ENCODE results near the gene PSME2.

PSME2 gene

DNA sequence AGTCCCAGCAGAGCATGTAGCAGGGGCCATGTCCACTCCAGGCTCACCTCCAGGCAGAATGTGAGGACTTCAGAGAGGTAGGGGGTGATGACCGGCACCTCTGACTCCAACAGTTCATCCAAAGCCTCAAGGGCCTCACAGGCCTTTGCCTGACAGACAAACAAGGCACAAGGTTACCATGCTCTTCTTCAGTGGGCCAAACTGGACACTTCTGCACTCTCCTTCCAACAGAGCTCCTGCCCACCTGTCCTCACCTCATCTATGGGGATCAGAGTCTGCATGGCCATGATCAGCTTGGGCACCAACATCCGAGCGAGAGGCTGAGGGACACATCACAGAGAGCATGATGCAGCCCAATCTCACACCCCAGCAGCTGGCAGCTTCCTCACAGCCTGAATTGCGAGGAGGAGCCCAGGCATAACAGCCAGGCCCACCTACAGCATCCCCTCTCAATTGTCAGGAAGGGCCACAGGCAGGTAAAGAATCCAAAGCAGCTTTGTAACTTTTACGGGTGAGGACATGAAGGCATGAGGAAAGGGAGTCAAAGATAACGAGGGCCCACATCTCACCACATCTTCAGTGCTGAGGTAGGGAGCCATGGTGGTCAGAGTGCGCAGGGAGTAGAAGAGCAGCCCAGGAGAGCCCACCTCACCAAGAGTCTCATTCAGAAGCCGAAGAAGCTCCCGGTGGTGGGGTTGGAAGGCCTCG, 40.6 kb upstream of the PSME2 start:
- POLR2A ChIA-PET, result interaction anchor here (1.0 to 2.4 kb wide), 2 partner anchors 10 to 40 kb away, joined by 3 to 10 read pairs; partner anchors contain the start of genes PSME2 and RNF31
- CTCF ChIA-PET, result interaction anchor here (5.0 to 7.5 kb wide), 2 partner anchors 26 to 111 kb away, joined by 20 to 60 read pairs; partner anchors contain the start of gene IRF9
- H3K4me3 ChIP-seq (ENCODE audit: low read depth, low read length), result no peak overlapping the region

DNA sequence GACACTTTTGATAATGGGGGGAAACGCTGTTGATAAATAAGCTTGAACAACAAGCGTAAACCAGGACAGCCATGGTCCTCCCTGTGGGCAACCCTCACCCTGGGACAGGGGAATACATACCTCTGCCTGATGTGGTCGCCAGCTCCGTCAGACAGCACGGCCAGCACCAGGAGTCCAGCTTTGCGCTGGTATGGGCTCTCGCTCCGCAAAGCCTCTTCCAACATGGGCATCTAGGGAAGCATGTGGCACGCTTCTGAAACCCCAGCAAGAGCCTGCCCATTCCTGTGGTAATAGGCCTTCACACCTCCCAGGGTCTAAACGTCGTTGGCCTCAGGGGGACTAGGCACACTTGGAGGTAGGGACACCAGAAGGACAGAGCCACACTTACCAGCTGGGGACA, 39.3 kb upstream of the PSME2 start:
- DNase-seq (ENCODE audit: low read depth, low spot score), result no peak
- H3K4me3 ChIP-seq (ENCODE audit: low read depth, low read length), result no peak overlapping the region
- CTCF ChIA-PET, result interaction anchor here (0.6 to 7.5 kb wide), 5 partner anchors 24 to 122 kb away, joined by 3 to 60 read pairs (median 4); partner anchors contain the start of genes CIDEB, EMC9 and IRF9
- POLR2A ChIA-PET, result interaction anchor here (1.0 kb wide), 1 partner anchor 8 kb away, joined by 3 read pairs; no protein-coding TSS in a partner anchor
- TF ChIP-seq, protein P1, sequence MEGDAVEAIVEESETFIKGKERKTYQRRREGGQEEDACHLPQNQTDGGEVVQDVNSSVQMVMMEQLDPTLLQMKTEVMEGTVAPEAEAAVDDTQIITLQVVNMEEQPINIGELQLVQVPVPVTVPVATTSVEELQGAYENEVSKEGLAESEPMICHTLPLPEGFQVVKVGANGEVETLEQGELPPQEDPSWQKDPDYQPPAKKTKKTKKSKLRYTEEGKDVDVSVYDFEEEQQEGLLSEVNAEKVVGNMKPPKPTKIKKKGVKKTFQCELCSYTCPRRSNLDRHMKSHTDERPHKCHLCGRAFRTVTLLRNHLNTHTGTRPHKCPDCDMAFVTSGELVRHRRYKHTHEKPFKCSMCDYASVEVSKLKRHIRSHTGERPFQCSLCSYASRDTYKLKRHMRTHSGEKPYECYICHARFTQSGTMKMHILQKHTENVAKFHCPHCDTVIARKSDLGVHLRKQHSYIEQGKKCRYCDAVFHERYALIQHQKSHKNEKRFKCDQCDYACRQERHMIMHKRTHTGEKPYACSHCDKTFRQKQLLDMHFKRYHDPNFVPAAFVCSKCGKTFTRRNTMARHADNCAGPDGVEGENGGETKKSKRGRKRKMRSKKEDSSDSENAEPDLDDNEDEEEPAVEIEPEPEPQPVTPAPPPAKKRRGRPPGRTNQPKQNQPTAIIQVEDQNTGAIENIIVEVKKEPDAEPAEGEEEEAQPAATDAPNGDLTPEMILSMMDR (IDR thresholded peaks at IDR 0.05; ENCODE audit: insufficient read depth, low read length, missing control alignments), result no peak

More for the DNA sequence above, 40.6 kb upstream of the PSME2 start:
- TF ChIP-seq, protein P1 (IDR thresholded peaks at IDR 0.05; ENCODE audit: insufficient read depth, low read length, missing control alignments), result no peak
- DNase-seq (ENCODE audit: low read depth, low spot score), result no peak

DNA sequence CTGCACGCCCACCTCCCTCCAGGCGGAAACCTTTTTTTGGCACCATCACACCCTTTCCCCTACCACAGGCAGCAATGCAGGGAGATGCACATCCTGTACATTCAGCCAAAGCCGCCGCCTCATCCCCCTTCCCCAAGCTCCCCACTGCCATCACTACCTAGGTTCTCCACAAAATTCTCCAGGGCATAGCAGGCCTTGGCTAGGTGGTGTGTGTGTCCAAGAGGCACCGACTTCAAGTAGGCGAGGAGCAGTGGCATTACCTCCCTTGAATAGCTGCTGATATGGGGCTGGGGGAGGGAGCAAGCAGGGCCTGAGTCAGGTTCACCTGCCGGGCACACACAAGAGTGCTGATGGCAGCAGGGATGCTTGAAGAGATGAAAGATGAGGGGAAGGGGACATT, 38.6 kb upstream of the PSME2 start:
- TF ChIP-seq, protein P1 (IDR thresholded peaks at IDR 0.05; ENCODE audit: insufficient read depth, low read length, missing control alignments), result no peak
- ChIA-PET CTCF (interaction anchor here (0.6 to 7.5 kb wide), 5 partner anchors 24 to 112 kb away, joined by 3 to 60 read pairs (median 3); partner anchors contain the start of genes EMC9 and IRF9), POLR2A (no interaction called here)
- H3K4me3 ChIP-seq (ENCODE audit: low read depth, low read length), result no peak overlapping the region
- no peak for DNase-seq (ENCODE audit: low read depth, low spot score)

DNA sequence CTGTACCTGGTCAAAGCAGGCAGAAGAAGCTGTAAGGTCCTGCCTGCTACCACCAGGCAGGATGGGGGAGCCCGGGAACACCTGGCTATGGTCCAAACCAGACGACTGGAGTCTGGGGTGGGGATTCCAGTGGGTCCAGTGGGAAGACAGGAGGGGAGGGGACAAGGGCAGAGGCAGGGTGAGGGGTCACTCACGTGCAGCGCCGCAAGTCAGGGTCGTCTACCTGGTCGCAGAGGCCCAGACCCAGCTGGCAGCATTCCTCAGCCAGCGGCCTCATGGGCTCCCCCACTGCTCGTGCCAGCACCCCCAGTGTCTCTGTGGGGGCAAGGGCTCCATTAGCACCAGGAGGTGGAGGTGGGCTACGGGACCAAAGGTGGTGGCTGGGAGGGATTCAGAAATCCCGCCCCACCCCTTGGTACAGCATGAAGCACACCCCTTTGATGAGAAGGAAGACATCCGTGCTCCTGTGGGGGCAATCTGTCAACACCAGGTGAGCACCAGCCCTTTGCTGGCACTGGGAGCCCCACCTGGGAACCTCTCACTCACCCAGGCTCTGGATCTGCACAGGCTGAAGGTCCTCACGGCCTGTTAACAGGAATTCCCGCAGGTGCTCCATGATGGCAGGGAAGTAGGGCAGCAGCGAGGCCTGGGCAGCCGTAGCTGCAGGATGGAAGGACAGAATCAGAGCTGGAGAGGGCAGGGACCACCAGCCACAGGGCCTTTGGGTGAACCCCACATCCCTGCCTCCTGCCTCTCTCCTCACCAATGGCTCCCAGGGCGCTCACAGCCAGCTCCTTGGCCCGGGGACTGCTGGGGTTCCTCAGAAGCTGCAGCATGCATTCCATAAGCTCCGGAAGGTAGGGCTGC, 37.9 kb upstream of the PSME2 start:
- no peak overlapping the region for H3K4me3 ChIP-seq (ENCODE audit: low read depth, low read length)
- TF ChIP-seq, protein P1 (IDR thresholded peaks at IDR 0.05; ENCODE audit: insufficient read depth, low read length, missing control alignments), result no peak
- POLR2A ChIA-PET, result interaction anchor here (0.6 kb wide), 1 partner anchor 14 kb away, joined by 3 read pairs; no protein-coding TSS in a partner anchor
- CTCF ChIA-PET, result interaction anchor here (0.7 to 7.5 kb wide), 4 partner anchors 23 to 149 kb away, joined by 3 to 60 read pairs (median 4); partner anchors contain the start of gene IRF9
- no peak for DNase-seq (ENCODE audit: low read depth, low spot score)

DNA sequence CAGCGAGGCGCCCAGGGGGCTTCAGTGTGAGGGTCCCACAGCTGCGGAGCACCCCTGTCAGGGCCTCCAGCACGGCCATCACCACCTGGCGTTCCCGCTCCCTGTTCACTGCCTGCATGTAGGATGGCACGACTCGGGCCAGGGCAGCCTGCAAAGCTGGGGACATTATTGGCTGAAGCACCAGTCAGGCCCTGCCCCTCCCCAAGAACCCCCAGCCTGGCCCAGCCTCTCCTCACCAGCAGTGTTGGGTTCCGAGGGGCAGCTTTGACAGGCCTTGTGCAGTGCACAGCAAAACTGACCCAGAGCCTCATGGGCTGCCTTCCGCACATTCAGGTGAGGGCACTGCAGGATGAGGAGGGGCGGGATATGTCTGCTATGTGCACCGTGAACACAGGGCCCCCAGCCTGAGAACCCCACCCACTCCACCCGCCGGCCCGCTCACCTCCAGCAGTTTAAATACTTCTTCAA, 36.6 kb upstream of the PSME2 start:
- no peak for DNase-seq (ENCODE audit: low read depth, low spot score)
- ChIA-PET CTCF (interaction anchor here (1.1 to 7.5 kb wide), 2 partner anchors 22 to 115 kb away, joined by 4 to 60 read pairs; partner anchors contain the start of gene IRF9), POLR2A (no interaction called here)
- TF ChIP-seq, protein P1 (IDR thresholded peaks at IDR 0.05; ENCODE audit: insufficient read depth, low read length, missing control alignments), result no peak
- no peak overlapping the region for H3K4me3 ChIP-seq (ENCODE audit: low read depth, low read length)

Measured in AG04449 (cell line).